K562 (cell line): ENCODE results near the gene MFAP1. TPM values are rescaled to one million over a fixed set of nuclear protein-coding genes. Genes with fewer than 3 reads are reported as not detected.

Source experiments
- ATF4 ChIP-seq: fragments of 450-650 bp; formaldehyde crosslinking; IDR thresholded peaks from 2 replicates; pipeline ENCODE4 v1.4.0; 2022; ENCODE audit warnings: mild to moderate bottlenecking, moderate library complexity
- CHCHD3 ChIP-seq: fragments of 250-450 bp; sonication (Bioruptor Pico); IDR thresholded peaks from 2 replicates; pipeline ENCODE4 v2.1.2; 2022; ENCODE audit warnings: mild to moderate bottlenecking
- EGR1 ChIP-seq: fragments of 450-650 bp; conservative IDR thresholded peaks from 2 replicates; pipeline ENCODE4 v1.6.1; 2017; ENCODE audit warnings: mild to moderate bottlenecking
- FOXJ3 ChIP-seq: sonication (generic); formaldehyde crosslinking; IDR thresholded peaks from 2 replicates; pipeline ENCODE4 v1.4.0; 2020; ENCODE audit warnings: mild to moderate bottlenecking, missing genetic modification reagents
- FOXP4 ChIP-seq: sonication (generic); formaldehyde crosslinking; IDR thresholded peaks from 2 replicates; pipeline ENCODE4 v1.8.0; 2022; ENCODE audit warnings: mild to moderate bottlenecking, missing genetic modification reagents, borderline replicate concordance
- IRF9 ChIP-seq: fragments of 450-650 bp; IDR thresholded peaks from 2 replicates; pipeline ENCODE4 v1.6.1; 2016; ENCODE audit warnings: missing biosample characterization, missing genetic modification characterization
- KAT2B ChIP-seq: IDR thresholded peaks from one replicate; pipeline ENCODE4 v1.6.1; 2012; ENCODE audit warnings: low read depth, mild to moderate bottlenecking, control low read depth, inconsistent platforms, low read length, moderate library complexity
- LARP7 ChIP-seq: fragments of 450-650 bp; IDR thresholded peaks from 2 replicates; pipeline ENCODE4 v1.6.1; 2016
- MIER1 ChIP-seq: fragments of 450-650 bp; IDR thresholded peaks from 2 replicates; pipeline ENCODE4 v1.6.1; 2016; ENCODE audit warnings: antibody characterized with exemption, mild to moderate bottlenecking, low read depth
- MTA3 ChIP-seq: fragments of 450-650 bp; formaldehyde crosslinking; IDR thresholded peaks from 2 replicates; pipeline ENCODE4 v1.6.1; 2017; ENCODE audit warnings: mild to moderate bottlenecking, borderline replicate concordance
- SMAD1 ChIP-seq: fragments of 150-350 bp; IDR thresholded peaks from 2 replicates; pipeline ENCODE4 v1.6.1; 2014; ENCODE audit warnings: low read length, low read depth; ENCODE audit not compliant: partially characterized antibody
- SMARCC2 ChIP-seq: fragments of 450-650 bp; IDR thresholded peaks from 2 replicates; pipeline ENCODE4 v1.6.1; 2017; ENCODE audit warnings: antibody characterized with exemption, moderate library complexity, mild to moderate bottlenecking, low read depth
- STAT6 ChIP-seq: sonication (generic); formaldehyde crosslinking; IDR thresholded peaks from 2 replicates; pipeline ENCODE4 v1.8.1; 2023; ENCODE audit warnings: mild to moderate bottlenecking, missing genetic modification reagents
- TCFL5 ChIP-seq: fragments of 250-450 bp; sonication (Bioruptor Pico); conservative IDR thresholded peaks from 2 replicates; pipeline ENCODE4 v1.6.1; 2021; ENCODE audit warnings: mild to moderate bottlenecking, moderate library complexity, matching md5 sums
- TFAP4 ChIP-seq: sonication (generic); formaldehyde crosslinking; IDR thresholded peaks from 2 replicates; pipeline ENCODE4 v1.8.0; 2022; ENCODE audit warnings: missing genetic modification reagents, mild to moderate bottlenecking, moderate library complexity, borderline replicate concordance
- ZNF124 ChIP-seq: sonication (generic); formaldehyde crosslinking; IDR thresholded peaks from 2 replicates; pipeline ENCODE4 v1.8.1; 2022; ENCODE audit warnings: missing genetic modification reagents
- ZNF253 ChIP-seq: fragments of 250-450 bp; sonication (Bioruptor Pico); conservative IDR thresholded peaks from 2 replicates; pipeline ENCODE4 v1.6.1; 2021; ENCODE audit warnings: mild to moderate bottlenecking
- ZNF311 ChIP-seq: fragments of 250-450 bp; sonication (Bioruptor Pico); IDR thresholded peaks from 2 replicates; pipeline ENCODE4 v1.4.0; 2020; ENCODE audit warnings: mild to moderate bottlenecking, moderate library complexity
- polyA plus RNA-seq, 8 experiments: library from polyadenylated mRNA; depleted of rRNA in 4 of 8; stranded (reverse) in 5 of 8; unstranded in 3 of 8; fragments of >200 nt; fragmentation: Nextera tagmentation in 2 of 8; fragmentation: Illumina TruSeq in 1 of 8; extraction: Ambion mirVana in 2 of 8; extraction: Trizol in 1 of 8; gene quantifications; 2 replicates each; pipeline versions ENCODE4 v1.2.1 to v1.2.3, GENCODE V29; 2011 to 2014; ENCODE audit warnings: inconsistent platforms in 1 of 8, missing spikeins in 1 of 8
- total RNA-seq, 7 experiments: library from RNA; depleted of rRNA in 6 of 7; stranded (reverse); fragments of >200 nt in 6 of 7; fragmentation: Illumina TruSeq in 2 of 7; extraction: Trizol in 2 of 7; gene quantifications; 2 replicates each; pipeline versions ENCODE4 v1.2.1 to v1.2.3, GENCODE V29; 2011 to 2021; ENCODE audit warnings: low replicate concordance in 1 of 7
- TF ChIP-seq, protein P1 (sequence below): fragments of 250-450 bp; sonication (Bioruptor Pico); IDR thresholded peaks from 2 replicates; pipeline ENCODE4 v1.8.0; 2022; ENCODE audit warnings: inconsistent platforms, mild to moderate bottlenecking, moderate library complexity, borderline replicate concordance

MFAP1 gene
- total and polyA plus RNA-seq, 9 of the 15 experiments (the other 6 are each of a cell fraction or from before 2014, with no cell fraction given): 34.9 to 64.1 (median 48.2) TPM

- TF ChIP-seq ATF4 (CRISPR knock-in tag) (no peak), SMARCC2 (no peak), ZNF311 (CRISPR knock-in tag) (no peak), TCFL5 (CRISPR knock-in tag) (no peak), FOXJ3 (CRISPR knock-in tag) (no peak), KAT2B (no peak), FOXP4 (CRISPR knock-in tag) (peak; percentile 53; the same call in 1 of the 2 replicates), IRF9 (tag) (peak; percentile 68; the same call in 1 of the 2 replicates), ZNF124 (CRISPR knock-in tag) (no peak), CHCHD3 (CRISPR knock-in tag) (no peak), MIER1 (no peak), STAT6 (CRISPR knock-in tag) (0 out of 2 replicates have a peak, but pooled peaks have one; percentile 65), EGR1 (no peak; the same call in 1 of the 2 replicates), ZNF253 (CRISPR knock-in tag) (no peak), SMAD1 (no peak), LARP7 (no peak), TFAP4 (CRISPR knock-in tag) (peak; percentile 90), MTA3 (no peak; the same call in none of the 2 replicates)
- TF ChIP-seq, protein P1, sequence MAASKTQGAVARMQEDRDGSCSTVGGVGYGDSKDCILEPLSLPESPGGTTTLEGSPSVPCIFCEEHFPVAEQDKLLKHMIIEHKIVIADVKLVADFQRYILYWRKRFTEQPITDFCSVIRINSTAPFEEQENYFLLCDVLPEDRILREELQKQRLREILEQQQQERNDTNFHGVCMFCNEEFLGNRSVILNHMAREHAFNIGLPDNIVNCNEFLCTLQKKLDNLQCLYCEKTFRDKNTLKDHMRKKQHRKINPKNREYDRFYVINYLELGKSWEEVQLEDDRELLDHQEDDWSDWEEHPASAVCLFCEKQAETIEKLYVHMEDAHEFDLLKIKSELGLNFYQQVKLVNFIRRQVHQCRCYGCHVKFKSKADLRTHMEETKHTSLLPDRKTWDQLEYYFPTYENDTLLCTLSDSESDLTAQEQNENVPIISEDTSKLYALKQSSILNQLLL (CRISPR knock-in tag): no peak
Observed at GRCh38 chr15:43826508-43827341, 2.2 kb upstream of the MFAP1 start, which contains the start of gene WDR76 (continued).
